ENCODE results near the gene PMP22. TPM values are rescaled to one million over a fixed set of nuclear protein-coding genes. Genes with fewer than 3 reads are reported as not detected.

PMP22 gene
- total RNA-seq, 1 experiment from 2014 or later = 28.7 TPM

DNA sequence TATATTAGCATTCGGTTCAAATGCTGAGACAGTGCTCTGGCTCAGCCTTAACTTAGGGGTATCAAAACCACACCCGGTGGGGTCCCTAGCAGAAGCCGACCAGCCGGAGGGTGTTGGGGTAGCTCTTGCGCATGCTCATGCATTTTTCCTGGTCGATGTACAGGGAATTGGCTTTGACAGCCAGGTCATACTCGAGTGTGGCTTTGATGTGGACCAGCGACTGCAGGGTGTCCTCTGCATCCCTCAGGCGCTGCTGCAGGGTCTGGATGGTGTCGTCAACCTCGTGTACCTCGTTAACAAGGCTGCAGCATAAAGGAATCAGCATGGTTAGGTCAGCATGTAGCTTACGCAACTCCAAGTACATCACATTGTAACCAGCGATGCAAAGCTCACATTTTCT lies 38.7 kb upstream of the PMP22 start:
- ATAC-seq (no peak), DNase-seq (ENCODE audit: low read depth, low spot score) (no peak)
- Histone ChIP-seq H3K9me2 (ENCODE audit: insufficient read depth) (no peaks in the 10 kb centered on the region), H3K79me2 (ENCODE audit: insufficient read depth, low read length) (no peaks in the 10 kb centered on the region), H3K36me3 (ENCODE audit: control insufficient read depth in 1 of 2, insufficient read depth in 2 of 2, low read length in 2 of 2) (no peaks in the 10 kb centered on the region), H3K27ac (ENCODE audit: low read depth, low read length) (no peak overlapping the region), H3K4me3 (replicated peaks in 1 of 2; ENCODE audit: low read depth in 1 of 2, low read length in 2 of 2) (no peak overlapping the region), H3K4me2 (ENCODE audit: low read length) (no peak overlapping the region), H3K9ac (ENCODE audit: low read length) (no peak overlapping the region), H3K27me3 (ENCODE audit: insufficient read depth, low read length) (peaks cover 27% of the 10 kb centered on the region), H3K9me3 (ENCODE audit: control insufficient read depth in 1 of 2, insufficient read depth in 1 of 2, low read depth in 1 of 2, low read length in 2 of 2) (no peaks in the 10 kb centered on the region), H4K20me1 (ENCODE audit: insufficient read depth) (no peaks in the 10 kb centered on the region), H3K4me1 (ENCODE audit: control insufficient read depth in 1 of 2, insufficient read depth in 2 of 2, low read length in 2 of 2) (no peaks in the 10 kb centered on the region), H2AFZ (ENCODE audit: low read depth, low read length, poor library complexity, severe bottlenecking) (no peak overlapping the region)
- RAD21 ChIA-PET (ENCODE audit: low non-redundant PET in 1 of 2, low total read pairs in 2 of 2, uncharacterized antibody in 2 of 2, unreplicated experiment in 2 of 2) = no interaction called here
- BruUV-seq (replicated peaks) = no TSS peak
- CTCF ChIA-PET = no interaction called here
- POLR2A ChIA-PET = no interaction called here
- TF ChIP-seq POLR2A (IDR thresholded peaks at IDR 0.05; ENCODE audit: borderline replicate concordance, extremely low read depth, insufficient read depth, insufficient read length) (no peak), FOSL1 (IDR thresholded peaks at IDR 0.05; ENCODE audit: low read depth) (no peak), YY1 (IDR thresholded peaks at IDR 0.05; ENCODE audit: extremely low read depth, insufficient replicate concordance, low read depth, low read length) (no peak), SIN3A (IDR thresholded peaks at IDR 0.05; ENCODE audit: low read depth) (no peak), SRF (IDR thresholded peaks at IDR 0.05; ENCODE audit: low read depth) (no peak), ZNF274 (IDR thresholded peaks at IDR 0.05; ENCODE audit: low read depth, low read length) (no peak), TCF7L2 (IDR thresholded peaks at IDR 0.05; ENCODE audit: borderline replicate concordance, extremely low read depth, insufficient read depth, insufficient read length) (no peak), SP1 (IDR thresholded peaks at IDR 0.05; ENCODE audit: low read depth) (no peak), ELF1 (IDR thresholded peaks at IDR 0.05; ENCODE audit: borderline replicate concordance, low read depth) (no peak), JUND (IDR thresholded peaks at IDR 0.05) (no peak), ZFX (IDR thresholded peaks at IDR 0.05) (no peak), CBX3 (IDR thresholded peaks at IDR 0.05; ENCODE audit: low read depth) (no peak), EZH2 (IDR thresholded peaks at IDR 0.05) (no peak), CEBPB (IDR thresholded peaks at IDR 0.05; ENCODE audit: low read depth) (no peak), EZH2phosphoT487 (IDR thresholded peaks at IDR 0.05; ENCODE audit: borderline replicate concordance) (no peak)
- TF ChIP-seq, protein P1, sequence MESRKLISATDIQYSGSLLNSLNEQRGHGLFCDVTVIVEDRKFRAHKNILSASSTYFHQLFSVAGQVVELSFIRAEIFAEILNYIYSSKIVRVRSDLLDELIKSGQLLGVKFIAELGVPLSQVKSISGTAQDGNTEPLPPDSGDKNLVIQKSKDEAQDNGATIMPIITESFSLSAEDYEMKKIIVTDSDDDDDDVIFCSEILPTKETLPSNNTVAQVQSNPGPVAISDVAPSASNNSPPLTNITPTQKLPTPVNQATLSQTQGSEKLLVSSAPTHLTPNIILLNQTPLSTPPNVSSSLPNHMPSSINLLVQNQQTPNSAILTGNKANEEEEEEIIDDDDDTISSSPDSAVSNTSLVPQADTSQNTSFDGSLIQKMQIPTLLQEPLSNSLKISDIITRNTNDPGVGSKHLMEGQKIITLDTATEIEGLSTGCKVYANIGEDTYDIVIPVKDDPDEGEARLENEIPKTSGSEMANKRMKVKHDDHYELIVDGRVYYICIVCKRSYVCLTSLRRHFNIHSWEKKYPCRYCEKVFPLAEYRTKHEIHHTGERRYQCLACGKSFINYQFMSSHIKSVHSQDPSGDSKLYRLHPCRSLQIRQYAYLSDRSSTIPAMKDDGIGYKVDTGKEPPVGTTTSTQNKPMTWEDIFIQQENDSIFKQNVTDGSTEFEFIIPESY (IDR thresholded peaks at IDR 0.05; ENCODE audit: extremely low read depth, insufficient replicate concordance, low read length) = no peak
- TF ChIP-seq, protein P2, sequence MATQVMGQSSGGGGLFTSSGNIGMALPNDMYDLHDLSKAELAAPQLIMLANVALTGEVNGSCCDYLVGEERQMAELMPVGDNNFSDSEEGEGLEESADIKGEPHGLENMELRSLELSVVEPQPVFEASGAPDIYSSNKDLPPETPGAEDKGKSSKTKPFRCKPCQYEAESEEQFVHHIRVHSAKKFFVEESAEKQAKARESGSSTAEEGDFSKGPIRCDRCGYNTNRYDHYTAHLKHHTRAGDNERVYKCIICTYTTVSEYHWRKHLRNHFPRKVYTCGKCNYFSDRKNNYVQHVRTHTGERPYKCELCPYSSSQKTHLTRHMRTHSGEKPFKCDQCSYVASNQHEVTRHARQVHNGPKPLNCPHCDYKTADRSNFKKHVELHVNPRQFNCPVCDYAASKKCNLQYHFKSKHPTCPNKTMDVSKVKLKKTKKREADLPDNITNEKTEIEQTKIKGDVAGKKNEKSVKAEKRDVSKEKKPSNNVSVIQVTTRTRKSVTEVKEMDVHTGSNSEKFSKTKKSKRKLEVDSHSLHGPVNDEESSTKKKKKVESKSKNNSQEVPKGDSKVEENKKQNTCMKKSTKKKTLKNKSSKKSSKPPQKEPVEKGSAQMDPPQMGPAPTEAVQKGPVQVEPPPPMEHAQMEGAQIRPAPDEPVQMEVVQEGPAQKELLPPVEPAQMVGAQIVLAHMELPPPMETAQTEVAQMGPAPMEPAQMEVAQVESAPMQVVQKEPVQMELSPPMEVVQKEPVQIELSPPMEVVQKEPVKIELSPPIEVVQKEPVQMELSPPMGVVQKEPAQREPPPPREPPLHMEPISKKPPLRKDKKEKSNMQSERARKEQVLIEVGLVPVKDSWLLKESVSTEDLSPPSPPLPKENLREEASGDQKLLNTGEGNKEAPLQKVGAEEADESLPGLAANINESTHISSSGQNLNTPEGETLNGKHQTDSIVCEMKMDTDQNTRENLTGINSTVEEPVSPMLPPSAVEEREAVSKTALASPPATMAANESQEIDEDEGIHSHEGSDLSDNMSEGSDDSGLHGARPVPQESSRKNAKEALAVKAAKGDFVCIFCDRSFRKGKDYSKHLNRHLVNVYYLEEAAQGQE (IDR thresholded peaks at IDR 0.05; ENCODE audit: low read depth) = no peak
- TF ChIP-seq, protein P3, sequence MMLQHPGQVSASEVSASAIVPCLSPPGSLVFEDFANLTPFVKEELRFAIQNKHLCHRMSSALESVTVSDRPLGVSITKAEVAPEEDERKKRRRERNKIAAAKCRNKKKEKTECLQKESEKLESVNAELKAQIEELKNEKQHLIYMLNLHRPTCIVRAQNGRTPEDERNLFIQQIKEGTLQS (IDR thresholded peaks at IDR 0.05) = no peak
- TF ChIP-seq, protein P4, sequence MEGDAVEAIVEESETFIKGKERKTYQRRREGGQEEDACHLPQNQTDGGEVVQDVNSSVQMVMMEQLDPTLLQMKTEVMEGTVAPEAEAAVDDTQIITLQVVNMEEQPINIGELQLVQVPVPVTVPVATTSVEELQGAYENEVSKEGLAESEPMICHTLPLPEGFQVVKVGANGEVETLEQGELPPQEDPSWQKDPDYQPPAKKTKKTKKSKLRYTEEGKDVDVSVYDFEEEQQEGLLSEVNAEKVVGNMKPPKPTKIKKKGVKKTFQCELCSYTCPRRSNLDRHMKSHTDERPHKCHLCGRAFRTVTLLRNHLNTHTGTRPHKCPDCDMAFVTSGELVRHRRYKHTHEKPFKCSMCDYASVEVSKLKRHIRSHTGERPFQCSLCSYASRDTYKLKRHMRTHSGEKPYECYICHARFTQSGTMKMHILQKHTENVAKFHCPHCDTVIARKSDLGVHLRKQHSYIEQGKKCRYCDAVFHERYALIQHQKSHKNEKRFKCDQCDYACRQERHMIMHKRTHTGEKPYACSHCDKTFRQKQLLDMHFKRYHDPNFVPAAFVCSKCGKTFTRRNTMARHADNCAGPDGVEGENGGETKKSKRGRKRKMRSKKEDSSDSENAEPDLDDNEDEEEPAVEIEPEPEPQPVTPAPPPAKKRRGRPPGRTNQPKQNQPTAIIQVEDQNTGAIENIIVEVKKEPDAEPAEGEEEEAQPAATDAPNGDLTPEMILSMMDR (IDR thresholded peaks at IDR 0.05 in 2 of 3, conservative IDR thresholded peaks at IDR 0.05 in 1 of 3; ENCODE audit: borderline replicate concordance in 1 of 3, insufficient read depth in 1 of 3, low read depth in 2 of 3, low read length in 2 of 3) = no peak
- intact Hi-C loops (cut with micrococcal nuclease) = no loop called here

All from HCT116 (cell line).